Endothelial cell of umbilical vein (primary cell): ENCODE results near the gene TSPAN13. TPM values are rescaled to one million over a fixed set of nuclear protein-coding genes. Genes with fewer than 3 reads are reported as not detected.

Source experiments
- BruUV-seq: library from RNA; stranded (reverse); fragments of 400-500 nt; replicated peaks from 2 replicates; lab custom pipeline; 2021; lab: Mats Ljungman, UMichigan
- CTCF ChIA-PET: fragments of 300-600, 350-600 bp; sonication (Branson Sonifier 250); formaldehyde crosslinking; loops from one replicate; lab custom pipeline; 2021; ENCODE audit warnings: antibody characterized with exemption, inconsistent platforms; lab: Charles Lee
- POLR2A ChIA-PET: fragments of 300-600, 350-600 bp; sonication (Branson Sonifier 250); formaldehyde crosslinking; loops from one replicate; lab custom pipeline; 2021; ENCODE audit warnings: antibody characterized with exemption, inconsistent platforms; lab: Charles Lee
- DNase-seq: peaks from one replicate; pipeline ENCODE4 v3.0.0-alpha.2; 2011; ENCODE audit warnings: low read depth, low spot score
- FAIRE-seq: peaks from 2 replicates; lab custom pipeline; 2011; peaks lifted over from hg19 to GRCh38; lab: Jason Lieb, UNC
- H2AFZ ChIP-seq: 2 replicates; pipeline ENCODE4 v1.6.0; 2012; ENCODE audit warnings: low read depth, low read length, control low read depth, inconsistent platforms
- H3K27ac ChIP-seq: 2 replicates; pipeline ENCODE4 v1.5.1; 2011; ENCODE audit warnings: low read depth, mild to moderate bottlenecking, control low read depth, low read length, moderate library complexity; ENCODE audit not compliant: insufficient read depth
- H3K27me3 ChIP-seq, 2 experiments: 2 replicates each; pipeline versions ENCODE4 v1.6.0 to v1.6.1; 2011; ENCODE audit warnings: low read length in 2 of 2, mixed read lengths in 1 of 2; ENCODE audit not compliant: control insufficient read depth in 2 of 2, insufficient read depth in 2 of 2
- H3K36me3 ChIP-seq, 2 experiments: 2 replicates in 1 of 2; 3 replicates in 1 of 2; pipeline ENCODE4 v1.5.1; 2011; ENCODE audit warnings: low read length in 2 of 2, mild to moderate bottlenecking in 1 of 2, moderate library complexity in 1 of 2; ENCODE audit not compliant: control insufficient read depth in 2 of 2, insufficient read depth in 2 of 2; ENCODE audit errors: extremely low read depth in 1 of 2
- H3K4me1 ChIP-seq: 3 replicates; pipeline ENCODE4 v1.5.1; 2011; ENCODE audit warnings: mild to moderate bottlenecking, low read length; ENCODE audit not compliant: control insufficient read depth, insufficient read depth; ENCODE audit errors: extremely low read depth
- H3K4me2 ChIP-seq: 2 replicates; pipeline ENCODE4 v1.6.1; 2011; ENCODE audit warnings: low read length, control low read depth, mixed read lengths; ENCODE audit not compliant: insufficient read depth
- H3K4me3 ChIP-seq, 3 experiments: fragments of 200-600 bp in 1 of 3; sonication (generic), shearing (Covaris generic) in 1 of 3; replicated peaks in 1 of 3; 2 replicates each; pipeline ENCODE4 v1.5.1; 2011 to 2016; ENCODE audit warnings: control low read depth in 3 of 3, low read length in 3 of 3, mild to moderate bottlenecking in 2 of 3, inconsistent platforms in 1 of 3, low read depth in 1 of 3, moderate library complexity in 1 of 3; ENCODE audit not compliant: insufficient read depth in 1 of 3
- H3K79me2 ChIP-seq: 2 replicates; pipeline ENCODE4 v1.6.0; 2012; ENCODE audit warnings: low read length, inconsistent platforms; ENCODE audit not compliant: control insufficient read depth, insufficient read depth
- H3K9ac ChIP-seq: replicated peaks from 2 replicates; pipeline ENCODE3; 2011; ENCODE audit warnings: low read length, control low read depth; ENCODE audit not compliant: insufficient read depth; ENCODE audit errors: extremely low read depth
- H3K9me1 ChIP-seq: replicated peaks from 3 replicates; pipeline ENCODE4 v1.6.0; 2011; ENCODE audit warnings: mild to moderate bottlenecking, low read length; ENCODE audit not compliant: control insufficient read depth, insufficient read depth; ENCODE audit errors: extremely low read depth
- H3K9me3 ChIP-seq: replicated peaks from 2 replicates; pipeline ENCODE4 v1.5.1; 2012; ENCODE audit warnings: low read length, inconsistent platforms; ENCODE audit not compliant: control insufficient read depth, insufficient read depth
- H4K20me1 ChIP-seq: replicated peaks from 2 replicates; pipeline ENCODE3; 2011; ENCODE audit warnings: mild to moderate bottlenecking, low read length; ENCODE audit not compliant: control insufficient read depth, insufficient read depth; ENCODE audit errors: extremely low read depth
- EZH2 ChIP-seq: IDR thresholded peaks from 2 replicates; pipeline ENCODE4 v1.6.1; 2012; ENCODE audit warnings: borderline replicate concordance, low read depth, mild to moderate bottlenecking, moderate library complexity, low read length, inconsistent platforms; ENCODE audit not compliant: severe bottlenecking
- FOS ChIP-seq: IDR thresholded peaks from 2 replicates; pipeline ENCODE4 v1.6.1; 2011; ENCODE audit warnings: mild to moderate bottlenecking, low read length, moderate library complexity, borderline replicate concordance; ENCODE audit not compliant: insufficient read depth
- GATA2 ChIP-seq: IDR thresholded peaks from 2 replicates; pipeline ENCODE4 v1.7.0; 2011; ENCODE audit warnings: low read depth, mild to moderate bottlenecking, moderate library complexity, mixed read lengths, low read length; ENCODE audit not compliant: insufficient read length, insufficient read depth
- JUN ChIP-seq: IDR thresholded peaks from 2 replicates; pipeline ENCODE4 v1.6.1; 2011; ENCODE audit warnings: borderline replicate concordance, low read depth; ENCODE audit not compliant: insufficient read length, insufficient read depth
- MYC ChIP-seq: IDR thresholded peaks from one replicate; pipeline ENCODE4 v1.6.1; 2011; ENCODE audit warnings: mild to moderate bottlenecking, low read depth, low read length
- POLR2A ChIP-seq: IDR thresholded peaks from 2 replicates; pipeline ENCODE4 v1.6.1; 2012; ENCODE audit warnings: low read depth, mild to moderate bottlenecking, control low read depth, low read length
- POLR2AphosphoS5 ChIP-seq: IDR thresholded peaks from 2 replicates; pipeline ENCODE4 v1.6.1; 2012; ENCODE audit warnings: low read depth, mild to moderate bottlenecking, control low read depth, low read length, moderate library complexity; ENCODE audit not compliant: insufficient read depth
- dilution Hi-C: fragments of 300-500 bp; cut with MboI; formaldehyde crosslinking; loops from one replicate; pipeline ENCODE4 v1.15.0; 2019; ENCODE audit warnings: low sequenced_read_pairs; ENCODE audit not compliant: extremely low pct_ligation_motif_present
- intact Hi-C: fragments of 100-400 bp; cut with micrococcal nuclease; formaldehyde crosslinking; loops from one replicate; pipeline ENCODE4 v1.10.0; 2022
- polyA plus RNA-seq, 4 experiments: library from polyadenylated mRNA; depleted of rRNA in 3 of 4; stranded (reverse) in 3 of 4; unstranded in 1 of 4; fragments of >200 nt; gene quantifications; 2 replicates each; pipeline versions ENCODE4 v1.2.1 to v1.2.3, GENCODE V29; 2011 to 2012; ENCODE audit warnings: missing spikeins in 1 of 4
- total RNA-seq: library from RNA; stranded (reverse); gene quantifications from 2 replicates; pipeline ENCODE4 v1.2.3, GENCODE V29; 2021
- TF ChIP-seq, protein P1 (sequence below), 2 donors: IDR thresholded peaks; 1 replicate in 1 of 2; 2 replicates in 1 of 2; pipeline ENCODE4 v1.5.1; 2011; ENCODE audit warnings: low read length in 2 of 2, mild to moderate bottlenecking in 2 of 2, moderate library complexity in 2 of 2, control low read depth in 1 of 2, inconsistent platforms in 1 of 2, low read depth in 1 of 2; ENCODE audit not compliant: insufficient read depth in 1 of 2; ENCODE audit errors: extremely low read depth in 1 of 2
- TF ChIP-seq, protein P2 (sequence below): IDR thresholded peaks from 2 replicates; pipeline ENCODE4 v1.6.1; 2011; ENCODE audit not compliant: insufficient read depth, insufficient read length

TSPAN13 gene
- total and polyA plus RNA-seq, 2 donors (not counting 3 experiments of a cell fraction or from before 2014, with no cell fraction given), result 13.3 to 33.0 TPM

DNA sequence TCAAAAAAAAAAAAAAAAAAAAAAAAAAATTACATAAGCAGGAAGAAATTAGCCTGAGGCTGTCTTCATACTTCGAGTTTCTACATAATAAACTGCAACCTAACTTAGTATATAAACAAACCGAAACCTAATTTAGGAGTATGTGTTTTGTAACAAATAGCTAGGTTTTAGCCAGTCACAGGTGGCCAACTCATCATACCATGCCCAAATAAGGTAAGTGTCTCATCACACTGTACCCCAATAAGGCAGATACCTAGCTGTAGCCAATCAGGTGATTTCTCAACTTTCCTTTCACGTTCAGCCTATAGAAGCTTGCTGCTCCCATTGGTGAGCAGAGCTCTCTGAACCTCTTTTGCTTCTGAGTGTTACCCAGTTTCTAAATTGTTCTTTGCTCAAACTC lies 65.2 kb downstream of the TSPAN13 start:
- no peaks in the 10 kb centered on the region for H3K9me3 ChIP-seq
- H3K79me2 ChIP-seq, result no peaks in the 10 kb centered on the region
- no TSS peak for BruUV-seq
- no peak overlapping the region for H3K4me2 ChIP-seq
- H2AFZ ChIP-seq, result no peak overlapping the region
- H3K9ac ChIP-seq, result no peak overlapping the region
- no peak overlapping the region for H3K4me3 ChIP-seq
- CTCF ChIA-PET, result interaction anchor here (0.7 to 0.8 kb wide), 2 partner anchors 13 to 22 kb away, joined by 3 to 4 read pairs; no protein-coding TSS in a partner anchor
- DNase-seq (no peak), FAIRE-seq (no peak)
- H3K9me1 ChIP-seq, result no peaks in the 10 kb centered on the region
- intact Hi-C loops (no loop called here), dilution Hi-C loops (no loop called here)
- no peak for TF ChIP-seq GATA2
- no peak for TF ChIP-seq EZH2
- no peak for TF ChIP-seq MYC
- TF ChIP-seq, protein P1, sequence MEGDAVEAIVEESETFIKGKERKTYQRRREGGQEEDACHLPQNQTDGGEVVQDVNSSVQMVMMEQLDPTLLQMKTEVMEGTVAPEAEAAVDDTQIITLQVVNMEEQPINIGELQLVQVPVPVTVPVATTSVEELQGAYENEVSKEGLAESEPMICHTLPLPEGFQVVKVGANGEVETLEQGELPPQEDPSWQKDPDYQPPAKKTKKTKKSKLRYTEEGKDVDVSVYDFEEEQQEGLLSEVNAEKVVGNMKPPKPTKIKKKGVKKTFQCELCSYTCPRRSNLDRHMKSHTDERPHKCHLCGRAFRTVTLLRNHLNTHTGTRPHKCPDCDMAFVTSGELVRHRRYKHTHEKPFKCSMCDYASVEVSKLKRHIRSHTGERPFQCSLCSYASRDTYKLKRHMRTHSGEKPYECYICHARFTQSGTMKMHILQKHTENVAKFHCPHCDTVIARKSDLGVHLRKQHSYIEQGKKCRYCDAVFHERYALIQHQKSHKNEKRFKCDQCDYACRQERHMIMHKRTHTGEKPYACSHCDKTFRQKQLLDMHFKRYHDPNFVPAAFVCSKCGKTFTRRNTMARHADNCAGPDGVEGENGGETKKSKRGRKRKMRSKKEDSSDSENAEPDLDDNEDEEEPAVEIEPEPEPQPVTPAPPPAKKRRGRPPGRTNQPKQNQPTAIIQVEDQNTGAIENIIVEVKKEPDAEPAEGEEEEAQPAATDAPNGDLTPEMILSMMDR (IDR thresholded peaks at IDR 0.05; ENCODE audit: extremely low read depth in 1 of 2, insufficient read depth in 1 of 2, low read depth in 1 of 2, low read length in 2 of 2), result no peak
- TF ChIP-seq POLR2AphosphoS5, result no peak
- TF ChIP-seq, protein P2, sequence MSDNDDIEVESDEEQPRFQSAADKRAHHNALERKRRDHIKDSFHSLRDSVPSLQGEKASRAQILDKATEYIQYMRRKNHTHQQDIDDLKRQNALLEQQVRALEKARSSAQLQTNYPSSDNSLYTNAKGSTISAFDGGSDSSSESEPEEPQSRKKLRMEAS, result no peak
- TF ChIP-seq JUN, result no peak
- no peak for TF ChIP-seq POLR2A
- TF ChIP-seq FOS, result no peak
- no peaks in the 10 kb centered on the region for H3K27me3 ChIP-seq
- H3K4me1 ChIP-seq, result no peaks in the 10 kb centered on the region
- no peaks in the 10 kb centered on the region for H3K36me3 ChIP-seq
- H3K27ac ChIP-seq, result no peak overlapping the region
- H4K20me1 ChIP-seq, result no peaks in the 10 kb centered on the region
- POLR2A ChIA-PET, result no interaction called here
